HEK293T (cell line): ENCODE data around the gene FAM83B.

Experiments used
- CTCF ChIA-PET: fragments of 350-600 bp; formaldehyde crosslinking; extraction: SDS; loops from one replicate; lab custom pipeline; 2021; ENCODE audit warnings: antibody characterized with exemption, inconsistent platforms; lab: Yijun Ruan, JAX
- POLR2A ChIA-PET: fragments of 350-600 bp; formaldehyde crosslinking; extraction: SDS; loops from one replicate; lab custom pipeline; 2020; ENCODE audit warnings: antibody characterized with exemption, inconsistent platforms; lab: Yijun Ruan, JAX
- DNase-seq: peaks from one replicate; pipeline ENCODE4 v3.0.0; 2012; ENCODE audit warnings: mixed read lengths; ENCODE audit errors: extremely low spot score
- ARNT ChIP-seq: fragments of 450-650 bp; IDR thresholded peaks from 2 replicates; pipeline ENCODE4 v1.6.1; 2017; ENCODE audit warnings: mild to moderate bottlenecking
- BHLHE40 ChIP-seq: fragments of 450-650 bp; IDR thresholded peaks from 2 replicates; pipeline ENCODE4 v1.6.1; 2016; ENCODE audit warnings: mild to moderate bottlenecking, moderate library complexity, borderline replicate concordance
- CTBP1 ChIP-seq: fragments of 450-650 bp; IDR thresholded peaks from 2 replicates; pipeline ENCODE4 v1.6.1; 2016; ENCODE audit warnings: borderline replicate concordance
- ELF4 ChIP-seq: fragments of 450-650 bp; IDR thresholded peaks from 2 replicates; pipeline ENCODE4 v1.6.1; 2017; ENCODE audit warnings: antibody characterized with exemption
- FOXA1 ChIP-seq: fragments of 450-650 bp; IDR thresholded peaks from 2 replicates; pipeline ENCODE4 v1.6.1; 2016; ENCODE audit warnings: mild to moderate bottlenecking
- FOXK2 ChIP-seq: fragments of 450-650 bp; IDR thresholded peaks from 2 replicates; pipeline ENCODE4 v1.6.1; 2016; ENCODE audit warnings: mild to moderate bottlenecking
- FOXM1 ChIP-seq: fragments of 450-650 bp; IDR thresholded peaks from 2 replicates; pipeline ENCODE4 v1.6.1; 2017; ENCODE audit warnings: mild to moderate bottlenecking, borderline replicate concordance
- HDGF ChIP-seq: fragments of 450-650 bp; IDR thresholded peaks from 2 replicates; pipeline ENCODE4 v1.6.1; 2017; ENCODE audit warnings: antibody characterized with exemption, borderline replicate concordance
- L3MBTL2 ChIP-seq: fragments of 450-650 bp; conservative IDR thresholded peaks from 2 replicates; pipeline ENCODE4 v1.6.1; 2016; ENCODE audit warnings: mild to moderate bottlenecking
- LEF1 ChIP-seq: fragments of 450-650 bp; IDR thresholded peaks from 2 replicates; pipeline ENCODE4 v1.6.1; 2017; ENCODE audit warnings: mild to moderate bottlenecking, borderline replicate concordance
- NFRKB ChIP-seq: fragments of 450-650 bp; IDR thresholded peaks from 2 replicates; pipeline ENCODE4 v1.6.1; 2016; ENCODE audit warnings: mild to moderate bottlenecking, moderate library complexity
- PKNOX1 ChIP-seq: fragments of 450-650 bp; IDR thresholded peaks from 2 replicates; pipeline ENCODE4 v1.6.1; 2016
- SP1 ChIP-seq: fragments of 450-650 bp; IDR thresholded peaks from 2 replicates; pipeline ENCODE4 v1.6.1; 2017
- SUZ12 ChIP-seq: fragments of 450-650 bp; IDR thresholded peaks from 2 replicates; pipeline ENCODE4 v1.6.1; 2016; ENCODE audit warnings: mild to moderate bottlenecking
- TARDBP ChIP-seq: fragments of 450-650 bp; IDR thresholded peaks from 2 replicates; pipeline ENCODE4 v1.6.1; 2016
- ZNF384 ChIP-seq: fragments of 450-650 bp; IDR thresholded peaks from 2 replicates; pipeline ENCODE4 v1.6.1; 2016

The FAM83B gene

GRCh38 chr6:54988576-54988975 is 142.0 kb downstream of the FAM83B start:
- DNase-seq: no peak
- no peak for TF ChIP-seq CTBP1
- no peak for TF ChIP-seq NFRKB
- no peak for TF ChIP-seq SP1
- TF ChIP-seq SUZ12: no peak
- TF ChIP-seq FOXK2: no peak
- TF ChIP-seq LEF1: no peak
- no peak for TF ChIP-seq ARNT
- TF ChIP-seq ZNF384: no peak
- ChIA-PET POLR2A (no interaction called here), CTCF (no interaction called here)

- ChIA-PET CTCF (interaction anchor here (0.7 kb wide), 1 partner anchor 1004 kb away, joined by 3 read pairs; no protein-coding TSS in a partner anchor), POLR2A (no interaction called here)
- no peak for TF ChIP-seq HDGF
- TF ChIP-seq L3MBTL2: no peak
- no peak for TF ChIP-seq ARNT
- TF ChIP-seq FOXA1: no peak
- TF ChIP-seq TARDBP: no peak
- no peak for TF ChIP-seq ZNF384
- TF ChIP-seq SUZ12: no peak
- no peak for TF ChIP-seq SP1
- no peak for TF ChIP-seq BHLHE40
- TF ChIP-seq ELF4: no peak
- TF ChIP-seq LEF1: no peak
- no peak for TF ChIP-seq FOXM1
- TF ChIP-seq PKNOX1: no peak
- no peak for DNase-seq
These were observed 143.4 kb downstream of the FAM83B start for GRCh38 chr6:54990001-54990400.
